Measurements from ENCODE around the gene DDX51.
"Not testable (repeated sequence)": the region's sequence is repeated elsewhere in the genome, so short reads cannot be mapped to it uniquely, and the experiment has no call there.

The DDX51 gene

GRCh38 chr12:132153501-132154340, 9.6 kb upstream of the DDX51 start:
- peak; percentile 50 for DNase-seq

- DNase-seq: no peak
Measured at GRCh38 chr12:132152953-132153352, 8.8 kb upstream of the DDX51 start.

GRCh38 chr12:132152411-132152821, 8.3 kb upstream of the DDX51 start:
- DNase-seq: no peak

GRCh38 chr12:132151766-132152410, 7.8 kb upstream of the DDX51 start:
- no peak for DNase-seq

- DNase-seq: no peak
Measured at GRCh38 chr12:132151145-132151765, 7.1 kb upstream of the DDX51 start.

GRCh38 chr12:132150780-132151144, 6.6 kb upstream of the DDX51 start:
- DNase-seq: no peak

- not testable (repeated sequence) for DNase-seq
Measured at GRCh38 chr12:132149526-132149925, 5.4 kb upstream of the DDX51 start.

- DNase-seq: no peak
Measured at GRCh38 chr12:132148368-132149045, 4.4 kb upstream of the DDX51 start.

GRCh38 chr12:132147423-132148367, 3.6 kb upstream of the DDX51 start:
- no peak for DNase-seq

- DNase-seq: no peak
Measured at GRCh38 chr12:132146772-132147422, 2.8 kb upstream of the DDX51 start.

- DNase-seq: no peak
Measured at GRCh38 chr12:132146098-132146497, 2.0 kb upstream of the DDX51 start.

- no peak for DNase-seq
Measured at GRCh38 chr12:132145334-132145733, 1.2 kb upstream of the DDX51 start.

- no peak for DNase-seq
Measured at GRCh38 chr12:132144810-132145168, 670 bp upstream of the DDX51 start.

GRCh38 chr12:132143336-132144071, 615 bp downstream of the DDX51 start:
- no peak for DNase-seq

GRCh38 chr12:132142679-132143335, 1.3 kb downstream of the DDX51 start:
- DNase-seq: no peak

GRCh38 chr12:132141976-132142678, 2.0 kb downstream of the DDX51 start:
- no peak for DNase-seq

- no peak for DNase-seq
Measured at GRCh38 chr12:132140918-132141841, 2.9 kb downstream of the DDX51 start.

- DNase-seq: no peak
Measured at GRCh38 chr12:132140501-132140900, 3.6 kb downstream of the DDX51 start.

GRCh38 chr12:132139912-132140311, 4.2 kb downstream of the DDX51 start:
- DNase-seq: no peak

Measured in HCEC 1CT (cell line).